ENCODE data around the gene USE1. TPM values are rescaled to one million over a fixed set of nuclear protein-coding genes. Genes with fewer than 3 reads are reported as not detected.

USE1 gene
- total and polyA plus RNA-seq, 4 donors = 9.6 to 27.8 (median 18.1) TPM

DNA sequence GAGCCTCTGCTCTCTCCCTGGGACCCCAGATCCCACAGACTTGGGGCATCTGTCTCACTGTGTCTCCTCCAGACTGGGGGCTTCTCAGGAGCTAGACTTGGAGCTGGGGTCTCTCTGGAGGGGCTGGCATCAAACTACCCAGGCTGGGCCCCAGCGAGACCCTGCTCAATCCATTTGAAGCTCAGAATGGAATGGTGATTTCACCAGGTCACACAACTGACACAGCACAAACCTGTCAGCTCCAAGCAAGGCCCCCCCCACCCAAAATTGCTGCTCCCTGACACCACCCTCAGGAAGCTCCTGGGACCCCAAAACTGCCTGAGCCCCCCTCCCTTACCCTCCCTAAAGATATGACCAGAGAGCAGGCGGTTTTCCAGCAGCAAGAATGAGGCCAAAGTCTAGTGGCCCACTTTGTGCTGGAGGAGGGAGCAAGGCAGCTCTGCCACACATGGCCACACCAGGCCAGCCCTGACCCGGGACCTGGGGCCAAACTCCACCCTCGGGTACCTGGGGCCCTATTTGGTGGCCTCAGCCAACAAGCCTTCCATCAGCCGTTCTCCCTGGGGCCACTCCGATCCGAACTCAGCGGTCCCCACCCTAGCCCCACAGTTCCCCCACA is 28.2 kb downstream of the USE1 start (continued):
- TF ChIP-seq, protein P1, sequence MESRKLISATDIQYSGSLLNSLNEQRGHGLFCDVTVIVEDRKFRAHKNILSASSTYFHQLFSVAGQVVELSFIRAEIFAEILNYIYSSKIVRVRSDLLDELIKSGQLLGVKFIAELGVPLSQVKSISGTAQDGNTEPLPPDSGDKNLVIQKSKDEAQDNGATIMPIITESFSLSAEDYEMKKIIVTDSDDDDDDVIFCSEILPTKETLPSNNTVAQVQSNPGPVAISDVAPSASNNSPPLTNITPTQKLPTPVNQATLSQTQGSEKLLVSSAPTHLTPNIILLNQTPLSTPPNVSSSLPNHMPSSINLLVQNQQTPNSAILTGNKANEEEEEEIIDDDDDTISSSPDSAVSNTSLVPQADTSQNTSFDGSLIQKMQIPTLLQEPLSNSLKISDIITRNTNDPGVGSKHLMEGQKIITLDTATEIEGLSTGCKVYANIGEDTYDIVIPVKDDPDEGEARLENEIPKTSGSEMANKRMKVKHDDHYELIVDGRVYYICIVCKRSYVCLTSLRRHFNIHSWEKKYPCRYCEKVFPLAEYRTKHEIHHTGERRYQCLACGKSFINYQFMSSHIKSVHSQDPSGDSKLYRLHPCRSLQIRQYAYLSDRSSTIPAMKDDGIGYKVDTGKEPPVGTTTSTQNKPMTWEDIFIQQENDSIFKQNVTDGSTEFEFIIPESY (IDR thresholded peaks at IDR 0.05) = peak; percentile 23
- TF ChIP-seq YY1 (IDR thresholded peaks at IDR 0.05) = peak; percentile 58
- TF ChIP-seq, protein P2, sequence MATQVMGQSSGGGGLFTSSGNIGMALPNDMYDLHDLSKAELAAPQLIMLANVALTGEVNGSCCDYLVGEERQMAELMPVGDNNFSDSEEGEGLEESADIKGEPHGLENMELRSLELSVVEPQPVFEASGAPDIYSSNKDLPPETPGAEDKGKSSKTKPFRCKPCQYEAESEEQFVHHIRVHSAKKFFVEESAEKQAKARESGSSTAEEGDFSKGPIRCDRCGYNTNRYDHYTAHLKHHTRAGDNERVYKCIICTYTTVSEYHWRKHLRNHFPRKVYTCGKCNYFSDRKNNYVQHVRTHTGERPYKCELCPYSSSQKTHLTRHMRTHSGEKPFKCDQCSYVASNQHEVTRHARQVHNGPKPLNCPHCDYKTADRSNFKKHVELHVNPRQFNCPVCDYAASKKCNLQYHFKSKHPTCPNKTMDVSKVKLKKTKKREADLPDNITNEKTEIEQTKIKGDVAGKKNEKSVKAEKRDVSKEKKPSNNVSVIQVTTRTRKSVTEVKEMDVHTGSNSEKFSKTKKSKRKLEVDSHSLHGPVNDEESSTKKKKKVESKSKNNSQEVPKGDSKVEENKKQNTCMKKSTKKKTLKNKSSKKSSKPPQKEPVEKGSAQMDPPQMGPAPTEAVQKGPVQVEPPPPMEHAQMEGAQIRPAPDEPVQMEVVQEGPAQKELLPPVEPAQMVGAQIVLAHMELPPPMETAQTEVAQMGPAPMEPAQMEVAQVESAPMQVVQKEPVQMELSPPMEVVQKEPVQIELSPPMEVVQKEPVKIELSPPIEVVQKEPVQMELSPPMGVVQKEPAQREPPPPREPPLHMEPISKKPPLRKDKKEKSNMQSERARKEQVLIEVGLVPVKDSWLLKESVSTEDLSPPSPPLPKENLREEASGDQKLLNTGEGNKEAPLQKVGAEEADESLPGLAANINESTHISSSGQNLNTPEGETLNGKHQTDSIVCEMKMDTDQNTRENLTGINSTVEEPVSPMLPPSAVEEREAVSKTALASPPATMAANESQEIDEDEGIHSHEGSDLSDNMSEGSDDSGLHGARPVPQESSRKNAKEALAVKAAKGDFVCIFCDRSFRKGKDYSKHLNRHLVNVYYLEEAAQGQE (IDR thresholded peaks at IDR 0.05) = peak; percentile 23
- TF ChIP-seq EGR1 (IDR thresholded peaks at IDR 0.05; ENCODE audit: low read depth in 2 of 2) = no peak
- TF ChIP-seq RXRA (IDR thresholded peaks at IDR 0.05) = peak; percentile 86 to 87
- TF ChIP-seq SP1 (IDR thresholded peaks at IDR 0.05) = peak; percentile 88
- TF ChIP-seq GABPA (IDR thresholded peaks at IDR 0.05 in 1 of 2, conservative IDR thresholded peaks at IDR 0.05 in 1 of 2) = no peak
- TF ChIP-seq RAD21 (IDR thresholded peaks at IDR 0.05) = peak in 1 of 2 donors; percentile 26

DNA sequence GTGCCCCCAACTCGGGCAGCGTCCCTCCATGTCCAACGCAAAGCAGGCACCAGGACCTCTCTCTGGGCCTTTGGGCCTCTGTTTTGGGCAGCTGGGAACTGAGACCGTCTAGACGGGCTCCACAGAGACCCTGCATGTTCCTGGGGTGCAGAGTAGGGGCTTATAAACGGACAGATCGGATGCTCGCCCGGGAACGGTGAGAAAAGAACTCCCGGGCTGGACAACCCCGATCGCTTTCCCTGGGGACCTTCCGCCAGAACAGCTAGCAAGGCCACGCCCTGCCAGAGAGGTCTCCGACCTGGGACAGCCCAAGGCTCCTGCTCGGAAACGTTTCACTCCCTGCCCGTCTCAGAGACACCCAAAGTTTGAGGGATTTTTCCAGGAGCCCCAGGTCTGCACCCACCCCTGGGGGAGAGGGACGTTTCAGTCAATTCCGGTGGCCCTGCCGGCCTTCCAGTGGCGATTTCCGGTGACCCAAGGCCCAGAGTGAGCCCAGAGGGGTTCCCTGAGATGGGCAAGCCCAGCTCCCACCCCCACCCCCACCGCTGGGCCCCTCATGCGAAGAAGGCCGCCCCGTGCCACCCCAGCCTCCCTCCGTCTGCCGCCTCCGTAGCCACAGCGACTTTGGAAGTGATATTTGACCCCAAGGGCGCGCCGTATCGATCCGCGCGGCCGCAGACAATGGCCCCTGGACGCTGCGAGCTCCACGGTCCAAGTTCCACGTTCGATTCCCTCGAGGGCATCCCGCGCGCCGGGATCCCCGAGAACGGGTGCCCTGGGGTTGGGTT is 28.9 kb downstream of the USE1 start:
- Histone ChIP-seq H3K36me3 (ENCODE audit: control insufficient read depth in 4 of 4, insufficient read depth in 3 of 4, low read depth in 1 of 4, low read length in 3 of 4) (no peaks in the 10 kb centered on the region), H3K27me3 (ENCODE audit: control insufficient read depth in 4 of 4, insufficient read depth in 4 of 4, low read length in 3 of 4) (no peaks in the 10 kb centered on the region), H3K9me3 (ENCODE audit: control insufficient read depth in 4 of 4, low read length in 3 of 4) (no peaks in the 10 kb centered on the region), H3K27ac (ENCODE audit: low read depth in 1 of 2, low read length in 2 of 2) (peak overlapping the region; percentile 81), H3K9ac (ENCODE audit: low read depth in 1 of 2, low read length in 2 of 2) (peak overlapping the region; percentile 64 to 69), H3K4me1 (ENCODE audit: control insufficient read depth in 4 of 4, insufficient read depth in 4 of 4, low read length in 3 of 4) (peaks cover 19 to 65% (median 60%) of the 10 kb centered on the region in 4 donors), H3K4me3 (ENCODE audit: low read depth in 1 of 3, low read length in 3 of 3) (peak overlapping the region; percentile 75 to 89 (median 88))
- DNase-seq (ENCODE audit: low spot score) = no peak
- WGBS = 8% methylated on average over 52 of the region's 52 CpGs
- TF ChIP-seq, protein P1 (IDR thresholded peaks at IDR 0.05) = no peak
- TF ChIP-seq, protein P2 (IDR thresholded peaks at IDR 0.05) = no peak
- TF ChIP-seq FOXA1 (IDR thresholded peaks at IDR 0.05) (no peak), NR2F2 (IDR thresholded peaks at IDR 0.05) (peak; percentile 52), TAF1 (conservative IDR thresholded peaks at IDR 0.05) (no peak), JUND (IDR thresholded peaks at IDR 0.05) (peak in 1 of 2 donors; percentile 2), YY1 (IDR thresholded peaks at IDR 0.05) (peak; percentile 70), HNF4G (IDR thresholded peaks at IDR 0.05) (peak; percentile 67), RXRA (IDR thresholded peaks at IDR 0.05) (peak; percentile 58 to 67), SP1 (IDR thresholded peaks at IDR 0.05) (peak; percentile 29), HNF4A (conservative IDR thresholded peaks at IDR 0.05) (peak; percentile 88 to 89), EGR1 (IDR thresholded peaks at IDR 0.05; ENCODE audit: low read depth in 2 of 2) (no peak), FOXA2 (IDR thresholded peaks at IDR 0.05) (no peak), GABPA (IDR thresholded peaks at IDR 0.05 in 1 of 2, conservative IDR thresholded peaks at IDR 0.05 in 1 of 2) (no peak), RAD21 (IDR thresholded peaks at IDR 0.05) (no peak)
- TF ChIP-seq, protein P3, sequence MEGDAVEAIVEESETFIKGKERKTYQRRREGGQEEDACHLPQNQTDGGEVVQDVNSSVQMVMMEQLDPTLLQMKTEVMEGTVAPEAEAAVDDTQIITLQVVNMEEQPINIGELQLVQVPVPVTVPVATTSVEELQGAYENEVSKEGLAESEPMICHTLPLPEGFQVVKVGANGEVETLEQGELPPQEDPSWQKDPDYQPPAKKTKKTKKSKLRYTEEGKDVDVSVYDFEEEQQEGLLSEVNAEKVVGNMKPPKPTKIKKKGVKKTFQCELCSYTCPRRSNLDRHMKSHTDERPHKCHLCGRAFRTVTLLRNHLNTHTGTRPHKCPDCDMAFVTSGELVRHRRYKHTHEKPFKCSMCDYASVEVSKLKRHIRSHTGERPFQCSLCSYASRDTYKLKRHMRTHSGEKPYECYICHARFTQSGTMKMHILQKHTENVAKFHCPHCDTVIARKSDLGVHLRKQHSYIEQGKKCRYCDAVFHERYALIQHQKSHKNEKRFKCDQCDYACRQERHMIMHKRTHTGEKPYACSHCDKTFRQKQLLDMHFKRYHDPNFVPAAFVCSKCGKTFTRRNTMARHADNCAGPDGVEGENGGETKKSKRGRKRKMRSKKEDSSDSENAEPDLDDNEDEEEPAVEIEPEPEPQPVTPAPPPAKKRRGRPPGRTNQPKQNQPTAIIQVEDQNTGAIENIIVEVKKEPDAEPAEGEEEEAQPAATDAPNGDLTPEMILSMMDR (IDR thresholded peaks at IDR 0.05; ENCODE audit: low read depth, low read length, missing input control) = no peak
- TF ChIP-seq, protein P4, sequence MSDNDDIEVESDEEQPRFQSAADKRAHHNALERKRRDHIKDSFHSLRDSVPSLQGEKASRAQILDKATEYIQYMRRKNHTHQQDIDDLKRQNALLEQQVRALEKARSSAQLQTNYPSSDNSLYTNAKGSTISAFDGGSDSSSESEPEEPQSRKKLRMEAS (IDR thresholded peaks at IDR 0.05) = no peak
- TF ChIP-seq, protein P5, sequence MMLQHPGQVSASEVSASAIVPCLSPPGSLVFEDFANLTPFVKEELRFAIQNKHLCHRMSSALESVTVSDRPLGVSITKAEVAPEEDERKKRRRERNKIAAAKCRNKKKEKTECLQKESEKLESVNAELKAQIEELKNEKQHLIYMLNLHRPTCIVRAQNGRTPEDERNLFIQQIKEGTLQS (IDR thresholded peaks at IDR 0.05) = no peak
